A549 (cell line): ENCODE measurements around the gene MAGI2. TPM values are rescaled to one million over a fixed set of nuclear protein-coding genes. Genes with fewer than 3 reads are reported as not detected.

Experiments
- ATAC-seq, 2 experiments: fragments of 200-7000 bp in 1 of 2; fragments of >200 bp in 1 of 2; cut with Nextera tagmentation in 1 of 2; cut with Tn5 transposase in 1 of 2; 3 replicates each; pipeline versions ENCODE4 v1.8.0 to v1.9.1; 2018 to 2020; ENCODE audit warnings: mild to moderate bottlenecking in 1 of 2, moderate library complexity in 1 of 2
- CTCF ChIA-PET: fragments of 300-600 bp; sonication (Branson Sonifier 250); formaldehyde crosslinking; extraction: SDS; loops from one replicate; lab custom pipeline; 2021; ENCODE audit warnings: antibody characterized with exemption, inconsistent platforms; lab: Yijun Ruan, JAX
- POLR2A ChIA-PET: fragments of 350-600 bp; formaldehyde crosslinking; extraction: SDS; loops from one replicate; lab custom pipeline; 2021; ENCODE audit warnings: antibody characterized with exemption, inconsistent platforms; lab: Yijun Ruan, JAX
- DNase-seq, 2 experiments: peaks; one replicate each; pipeline versions ENCODE4 v3.0.0 to v3.0.0-alpha.2; 2011 to 2016; ENCODE audit warnings: low read depth in 1 of 2, low spot score in 1 of 2
- FAIRE-seq: peaks from 2 replicates; lab custom pipeline; 2011; peaks lifted over from hg19 to GRCh38; lab: Jason Lieb, UNC
- H3K27ac ChIP-seq, 2 experiments: fragments of >200 bp; sonication (Bioruptor Twin); formaldehyde crosslinking; 3 replicates each; pipeline ENCODE4 v1.5.1; 2016 to 2017
- H3K4me1 ChIP-seq: fragments of >200 bp; sonication (Bioruptor Twin); formaldehyde crosslinking; 3 replicates; pipeline ENCODE4 v1.6.1; 2016
- H3K4me2 ChIP-seq: fragments of >200 bp; sonication (Bioruptor Twin); formaldehyde crosslinking; 3 replicates; pipeline ENCODE4 v1.6.1; 2016
- H3K4me3 ChIP-seq: fragments of >200 bp; sonication (Bioruptor Twin); formaldehyde crosslinking; 3 replicates; pipeline ENCODE4 v1.5.1; 2016
- H3K9me3 ChIP-seq: fragments of >200 bp; sonication (Bioruptor Twin); formaldehyde crosslinking; 3 replicates; pipeline ENCODE4 v1.6.1; 2016
- BHLHE40 ChIP-seq: IDR thresholded peaks from 2 replicates; pipeline ENCODE4 v1.6.1; 2012; ENCODE audit warnings: low read depth, low read length, inconsistent platforms
- CBX8 ChIP-seq: fragments of 200-600 bp; sonication (generic); IDR thresholded peaks from 2 replicates; pipeline ENCODE4 v1.6.1; 2016
- CHD2 ChIP-seq: fragments of 150-350 bp; IDR thresholded peaks from 2 replicates; pipeline ENCODE4 v1.6.1; 2014; ENCODE audit warnings: low read length; ENCODE audit not compliant: partially characterized antibody
- EHMT2 ChIP-seq: fragments of 200-600 bp; sonication (generic); IDR thresholded peaks from 2 replicates; pipeline ENCODE4 v1.6.1; 2016; ENCODE audit warnings: antibody characterized with exemption, low read depth, mild to moderate bottlenecking, moderate library complexity
- FOSB ChIP-seq: fragments of 250-450 bp; sonication (Bioruptor Pico); IDR thresholded peaks from 2 replicates; pipeline ENCODE4 v1.5.0; 2020; ENCODE audit warnings: mild to moderate bottlenecking, moderate library complexity
- FOSL2 ChIP-seq, 2 experiments: fragments of 450-650 bp in 1 of 2; fragments of >200 bp in 1 of 2; sonication (Bioruptor Twin) in 1 of 2; formaldehyde crosslinking; IDR thresholded peaks; 2 replicates each; pipeline versions ENCODE4 v1.5.0 to v1.6.1; 2016 to 2020; ENCODE audit warnings: mild to moderate bottlenecking in 1 of 2, moderate library complexity in 1 of 2
- FOXS1 ChIP-seq: fragments of 250-450 bp; sonication (Bioruptor Pico); IDR thresholded peaks from 2 replicates; pipeline ENCODE4 v1.5.0; 2020; ENCODE audit warnings: mild to moderate bottlenecking, moderate library complexity
- GATA3 ChIP-seq: IDR thresholded peaks from 2 replicates; pipeline ENCODE4 v1.6.1; 2012; ENCODE audit warnings: borderline replicate concordance
- HEYL ChIP-seq: fragments of 250-450 bp; sonication (Bioruptor Pico); IDR thresholded peaks from 2 replicates; pipeline ENCODE4 v1.8.0; 2021; ENCODE audit warnings: mild to moderate bottlenecking, moderate library complexity
- HOXB5 ChIP-seq: fragments of 250-450 bp; sonication (Bioruptor Pico); IDR thresholded peaks from 2 replicates; pipeline ENCODE4 v1.5.0; 2020; ENCODE audit warnings: mild to moderate bottlenecking, moderate library complexity
- JUNB ChIP-seq: fragments of >200 bp; sonication (Bioruptor Twin); formaldehyde crosslinking; IDR thresholded peaks from 2 replicates; pipeline ENCODE4 v1.6.1; 2016
- MYC ChIP-seq: IDR thresholded peaks from 2 replicates; pipeline ENCODE4 v1.6.1; 2012; ENCODE audit warnings: mild to moderate bottlenecking, inconsistent platforms, low read length, improper control_type of control experiment, borderline replicate concordance
- PHF8 ChIP-seq: fragments of 200-600 bp; sonication (generic); IDR thresholded peaks from 2 replicates; pipeline ENCODE4 v1.6.1; 2016; ENCODE audit warnings: low read depth, mild to moderate bottlenecking, antibody characterized with exemption, moderate library complexity, borderline replicate concordance
- RCOR1 ChIP-seq: fragments of 150-350 bp; IDR thresholded peaks from 2 replicates; pipeline ENCODE4 v1.6.1; 2014; ENCODE audit warnings: antibody characterized with exemption, low read length, low read depth
- RNF2 ChIP-seq: fragments of 200-600 bp; sonication (generic); IDR thresholded peaks from 2 replicates; pipeline ENCODE4 v1.6.1; 2016; ENCODE audit warnings: low read depth, mild to moderate bottlenecking, antibody characterized with exemption, moderate library complexity, borderline replicate concordance
- SREBF2 ChIP-seq: fragments of 450-650 bp; IDR thresholded peaks from 2 replicates; pipeline ENCODE4 v1.6.1; 2014; ENCODE audit warnings: mild to moderate bottlenecking, moderate library complexity
- TFCP2L1 ChIP-seq: fragments of 250-450 bp; sonication (Bioruptor Pico); IDR thresholded peaks from 2 replicates; pipeline ENCODE4 v1.5.0; 2021; ENCODE audit warnings: mild to moderate bottlenecking
- TP53 ChIP-seq: fragments of 250-450 bp; sonication (Bioruptor Pico); IDR thresholded peaks from 2 replicates; pipeline ENCODE4 v1.5.0; 2021; ENCODE audit warnings: mild to moderate bottlenecking, moderate library complexity
- ZSCAN20 ChIP-seq: fragments of 250-450 bp; sonication (Bioruptor Pico); IDR thresholded peaks from 2 replicates; pipeline ENCODE4 v1.8.0; 2022; ENCODE audit warnings: mild to moderate bottlenecking, moderate library complexity
- WGBS: methylation state at CpG from one replicate; pipeline ENCODE4 v1.1.6; 2017; ENCODE audit errors: missing lambda C conversion rate; 5-methylcytosine and 5-hydroxymethylcytosine counted together
- polyA plus RNA-seq, 4 experiments: library from polyadenylated mRNA; depleted of rRNA in 3 of 4; stranded (reverse); fragments of >200 nt; fragmentation: RNase III in 1 of 4; extraction: RNeasy Plus Mini Kit Qiagen cat#74134 plus additional on column Dnase treatment in 1 of 4; gene quantifications; 2 replicates in 3 of 4; 3 replicates in 1 of 4; pipeline ENCODE4 v1.2.3, GENCODE V29; 2011 to 2017
- TF ChIP-seq, protein P1 (sequence below): fragments of 250-450 bp; sonication (Bioruptor Pico); IDR thresholded peaks from 2 replicates; pipeline ENCODE4 v1.5.0; 2021; ENCODE audit warnings: mild to moderate bottlenecking, moderate library complexity, borderline replicate concordance
- TF ChIP-seq, protein P2 (sequence below): IDR thresholded peaks from 2 replicates; pipeline ENCODE4 v1.6.1; 2012; ENCODE audit warnings: low read depth, borderline replicate concordance
- TF ChIP-seq, protein P3 (sequence below): fragments of 450-650 bp; IDR thresholded peaks from 2 replicates; pipeline ENCODE4 v1.6.1; 2014; ENCODE audit warnings: antibody characterized with exemption
- TF ChIP-seq, protein P4 (sequence below): fragments of 150-350 bp; IDR thresholded peaks from 2 replicates; pipeline ENCODE4 v1.6.1; 2014; ENCODE audit warnings: low read depth, mild to moderate bottlenecking, low read length
- TF ChIP-seq, protein P5 (sequence below): fragments of 200-600 bp; sonication (generic); IDR thresholded peaks from 2 replicates; pipeline ENCODE4 v1.6.1; 2016; ENCODE audit warnings: antibody characterized with exemption, mild to moderate bottlenecking, moderate library complexity

Gene MAGI2
- polyA plus RNA-seq, 2 of the 4 experiments (the other 2 are of a cell fraction): 0.48 to 0.81 TPM

DNA sequence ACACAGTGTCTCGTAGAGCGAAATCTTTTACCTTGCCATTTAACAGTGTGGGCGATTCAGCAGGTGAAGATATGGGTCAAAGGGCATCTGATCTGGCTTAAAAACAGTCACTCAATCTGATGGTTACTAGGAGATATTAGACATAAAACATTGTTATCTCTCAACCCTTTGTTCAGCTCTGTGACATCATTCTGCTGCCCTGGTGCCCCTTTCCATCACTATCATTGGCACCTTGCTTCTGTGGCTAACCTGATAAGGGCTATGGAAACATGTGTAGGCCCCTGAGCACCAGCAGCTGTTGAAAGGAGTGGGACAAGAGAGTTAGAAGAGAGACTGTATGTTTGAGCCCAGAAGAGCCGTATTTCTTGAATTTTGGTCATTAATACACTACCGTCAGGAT, 1004.6 kb downstream of the MAGI2 start:
- ATAC-seq (no peak), FAIRE-seq (no peak)
- no peak overlapping the region for H3K27ac ChIP-seq
- WGBS: 50% methylated on average over 5 of the region's 5 CpGs
- TF ChIP-seq TP53 (CRISPR knock-in tag) (no peak), BHLHE40 (no peak), HOXB5 (CRISPR knock-in tag) (no peak), SREBF2 (no peak), TFCP2L1 (CRISPR knock-in tag) (no peak), FOSL2 (IDR thresholded peaks at IDR 0.05) (no peak), FOSL2 (CRISPR knock-in tag; IDR thresholded peaks at IDR 0.05) (no peak)
- TF ChIP-seq, protein P1, sequence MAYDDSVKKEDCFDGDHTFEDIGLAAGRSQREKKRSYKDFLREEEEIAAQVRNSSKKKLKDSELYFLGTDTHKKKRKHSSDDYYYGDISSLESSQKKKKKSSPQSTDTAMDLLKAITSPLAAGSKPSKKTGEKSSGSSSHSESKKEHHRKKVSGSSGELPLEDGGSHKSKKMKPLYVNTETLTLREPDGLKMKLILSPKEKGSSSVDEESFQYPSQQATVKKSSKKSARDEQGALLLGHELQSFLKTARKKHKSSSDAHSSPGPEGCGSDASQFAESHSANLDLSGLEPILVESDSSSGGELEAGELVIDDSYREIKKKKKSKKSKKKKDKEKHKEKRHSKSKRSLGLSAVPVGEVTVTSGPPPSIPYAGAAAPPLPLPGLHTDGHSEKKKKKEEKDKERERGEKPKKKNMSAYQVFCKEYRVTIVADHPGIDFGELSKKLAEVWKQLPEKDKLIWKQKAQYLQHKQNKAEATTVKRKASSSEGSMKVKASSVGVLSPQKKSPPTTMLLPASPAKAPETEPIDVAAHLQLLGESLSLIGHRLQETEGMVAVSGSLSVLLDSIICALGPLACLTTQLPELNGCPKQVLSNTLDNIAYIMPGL (CRISPR knock-in tag): no peak
- TF ChIP-seq, all 56 proteins: peak for 0
- no peaks in the 10 kb centered on the region for H3K4me1 ChIP-seq
- DNase-seq: no peak
- H3K9me3 ChIP-seq: no peaks in the 10 kb centered on the region
- no peak overlapping the region for H3K4me2 ChIP-seq
- no peak overlapping the region for H3K4me3 ChIP-seq
- ChIA-PET CTCF (interaction anchor here (0.6 kb wide), 1 partner anchor 104 kb away, joined by 5 read pairs; no protein-coding TSS in a partner anchor), POLR2A (no interaction called here)

DNA sequence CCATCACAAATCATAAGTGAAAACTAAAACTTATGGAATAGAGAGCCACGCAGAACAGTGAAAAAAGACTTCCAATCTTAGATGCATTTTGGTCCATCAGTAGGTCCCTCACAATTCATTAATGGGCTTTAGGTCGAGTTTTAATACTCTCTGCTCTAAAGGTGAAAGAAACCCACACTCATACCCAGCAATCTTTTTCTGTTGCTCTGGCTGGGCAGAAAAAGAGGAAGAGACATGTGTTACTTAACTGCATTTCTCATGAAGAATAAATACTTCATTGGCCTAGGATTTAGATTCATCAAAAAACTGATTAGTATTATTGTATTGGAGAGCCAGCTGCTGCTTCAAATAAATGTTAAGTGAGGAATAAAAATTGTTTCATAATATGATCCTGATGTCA, 1009.2 kb downstream of the MAGI2 start:
- Histone ChIP-seq H3K4me3 (no peak overlapping the region), H3K4me1 (no peaks in the 10 kb centered on the region), H3K4me2 (no peak overlapping the region), H3K9me3 (no peaks in the 10 kb centered on the region), H3K27ac (no peak overlapping the region)
- TF ChIP-seq FOXS1 (CRISPR knock-in tag): no peak
- ChIA-PET CTCF (no interaction called here), POLR2A (no interaction called here)
- ATAC-seq (no peak), DNase-seq (no peak), FAIRE-seq (no peak)
- 4% methylated on average over 2 of the region's 2 CpGs for WGBS

DNA sequence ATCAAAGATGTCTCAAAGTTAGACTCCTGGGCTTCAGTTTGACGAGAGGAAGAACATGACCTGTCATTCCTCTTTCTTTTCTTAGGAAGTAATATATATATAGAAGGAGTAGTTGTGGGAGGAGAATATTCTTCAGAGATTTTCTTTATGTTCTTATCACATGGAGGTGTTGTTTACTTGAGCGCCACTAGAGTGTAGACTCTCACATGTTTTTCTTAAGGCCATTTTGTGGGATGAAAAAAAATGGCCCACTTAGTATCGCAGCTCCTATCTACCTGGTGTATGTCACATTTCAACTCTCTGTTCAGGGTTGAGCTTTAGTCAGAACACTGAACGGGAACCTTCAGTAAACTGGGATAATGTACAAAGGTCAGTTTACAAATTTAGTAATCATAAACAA, 1009.7 kb downstream of the MAGI2 start:
- Histone ChIP-seq H3K9me3 (no peaks in the 10 kb centered on the region), H3K4me3 (no peak overlapping the region), H3K4me2 (no peak overlapping the region), H3K27ac (no peak overlapping the region), H3K4me1 (no peaks in the 10 kb centered on the region)
- ATAC-seq (no peak), FAIRE-seq (no peak), DNase-seq (peak in 1 of 2 experiments; percentile 4)
- ChIA-PET POLR2A (no interaction called here), CTCF (no interaction called here)
- 20% methylated on average over 4 of the region's 4 CpGs for WGBS
- TF ChIP-seq RCOR1 (no peak), PHF8 (no peak), FOSB (CRISPR knock-in tag) (no peak), JUNB (no peak), SREBF2 (no peak), CHD2 (no peak), RNF2 (no peak), MYC (no peak), ZSCAN20 (no peak), CBX8 (no peak), GATA3 (no peak), EHMT2 (no peak), HEYL (CRISPR knock-in tag) (no peak)
- TF ChIP-seq, protein P2, sequence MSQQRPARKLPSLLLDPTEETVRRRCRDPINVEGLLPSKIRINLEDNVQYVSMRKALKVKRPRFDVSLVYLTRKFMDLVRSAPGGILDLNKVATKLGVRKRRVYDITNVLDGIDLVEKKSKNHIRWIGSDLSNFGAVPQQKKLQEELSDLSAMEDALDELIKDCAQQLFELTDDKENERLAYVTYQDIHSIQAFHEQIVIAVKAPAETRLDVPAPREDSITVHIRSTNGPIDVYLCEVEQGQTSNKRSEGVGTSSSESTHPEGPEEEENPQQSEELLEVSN: no peak
- TF ChIP-seq, protein P3, sequence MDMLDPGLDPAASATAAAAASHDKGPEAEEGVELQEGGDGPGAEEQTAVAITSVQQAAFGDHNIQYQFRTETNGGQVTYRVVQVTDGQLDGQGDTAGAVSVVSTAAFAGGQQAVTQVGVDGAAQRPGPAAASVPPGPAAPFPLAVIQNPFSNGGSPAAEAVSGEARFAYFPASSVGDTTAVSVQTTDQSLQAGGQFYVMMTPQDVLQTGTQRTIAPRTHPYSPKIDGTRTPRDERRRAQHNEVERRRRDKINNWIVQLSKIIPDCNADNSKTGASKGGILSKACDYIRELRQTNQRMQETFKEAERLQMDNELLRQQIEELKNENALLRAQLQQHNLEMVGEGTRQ: no peak
- TF ChIP-seq, protein P4, sequence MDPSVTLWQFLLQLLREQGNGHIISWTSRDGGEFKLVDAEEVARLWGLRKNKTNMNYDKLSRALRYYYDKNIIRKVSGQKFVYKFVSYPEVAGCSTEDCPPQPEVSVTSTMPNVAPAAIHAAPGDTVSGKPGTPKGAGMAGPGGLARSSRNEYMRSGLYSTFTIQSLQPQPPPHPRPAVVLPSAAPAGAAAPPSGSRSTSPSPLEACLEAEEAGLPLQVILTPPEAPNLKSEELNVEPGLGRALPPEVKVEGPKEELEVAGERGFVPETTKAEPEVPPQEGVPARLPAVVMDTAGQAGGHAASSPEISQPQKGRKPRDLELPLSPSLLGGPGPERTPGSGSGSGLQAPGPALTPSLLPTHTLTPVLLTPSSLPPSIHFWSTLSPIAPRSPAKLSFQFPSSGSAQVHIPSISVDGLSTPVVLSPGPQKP: no peak
- TF ChIP-seq, protein P5, sequence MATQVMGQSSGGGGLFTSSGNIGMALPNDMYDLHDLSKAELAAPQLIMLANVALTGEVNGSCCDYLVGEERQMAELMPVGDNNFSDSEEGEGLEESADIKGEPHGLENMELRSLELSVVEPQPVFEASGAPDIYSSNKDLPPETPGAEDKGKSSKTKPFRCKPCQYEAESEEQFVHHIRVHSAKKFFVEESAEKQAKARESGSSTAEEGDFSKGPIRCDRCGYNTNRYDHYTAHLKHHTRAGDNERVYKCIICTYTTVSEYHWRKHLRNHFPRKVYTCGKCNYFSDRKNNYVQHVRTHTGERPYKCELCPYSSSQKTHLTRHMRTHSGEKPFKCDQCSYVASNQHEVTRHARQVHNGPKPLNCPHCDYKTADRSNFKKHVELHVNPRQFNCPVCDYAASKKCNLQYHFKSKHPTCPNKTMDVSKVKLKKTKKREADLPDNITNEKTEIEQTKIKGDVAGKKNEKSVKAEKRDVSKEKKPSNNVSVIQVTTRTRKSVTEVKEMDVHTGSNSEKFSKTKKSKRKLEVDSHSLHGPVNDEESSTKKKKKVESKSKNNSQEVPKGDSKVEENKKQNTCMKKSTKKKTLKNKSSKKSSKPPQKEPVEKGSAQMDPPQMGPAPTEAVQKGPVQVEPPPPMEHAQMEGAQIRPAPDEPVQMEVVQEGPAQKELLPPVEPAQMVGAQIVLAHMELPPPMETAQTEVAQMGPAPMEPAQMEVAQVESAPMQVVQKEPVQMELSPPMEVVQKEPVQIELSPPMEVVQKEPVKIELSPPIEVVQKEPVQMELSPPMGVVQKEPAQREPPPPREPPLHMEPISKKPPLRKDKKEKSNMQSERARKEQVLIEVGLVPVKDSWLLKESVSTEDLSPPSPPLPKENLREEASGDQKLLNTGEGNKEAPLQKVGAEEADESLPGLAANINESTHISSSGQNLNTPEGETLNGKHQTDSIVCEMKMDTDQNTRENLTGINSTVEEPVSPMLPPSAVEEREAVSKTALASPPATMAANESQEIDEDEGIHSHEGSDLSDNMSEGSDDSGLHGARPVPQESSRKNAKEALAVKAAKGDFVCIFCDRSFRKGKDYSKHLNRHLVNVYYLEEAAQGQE: no peak
